Activated effector memory CD4-positive, alpha-beta T cell treated with Interleukin-2 at 50 U/mL for 16 hours (primary cell): ENCODE measurements around the gene MICAL3.
A peak's percentile ranks its signal among the peaks of the same experiment; 100 is the strongest.

Experiments used
- DNase-seq: peaks from one replicate; pipeline ENCODE4 v3.0.0-alpha.2; 2020

Gene MICAL3

DNA sequence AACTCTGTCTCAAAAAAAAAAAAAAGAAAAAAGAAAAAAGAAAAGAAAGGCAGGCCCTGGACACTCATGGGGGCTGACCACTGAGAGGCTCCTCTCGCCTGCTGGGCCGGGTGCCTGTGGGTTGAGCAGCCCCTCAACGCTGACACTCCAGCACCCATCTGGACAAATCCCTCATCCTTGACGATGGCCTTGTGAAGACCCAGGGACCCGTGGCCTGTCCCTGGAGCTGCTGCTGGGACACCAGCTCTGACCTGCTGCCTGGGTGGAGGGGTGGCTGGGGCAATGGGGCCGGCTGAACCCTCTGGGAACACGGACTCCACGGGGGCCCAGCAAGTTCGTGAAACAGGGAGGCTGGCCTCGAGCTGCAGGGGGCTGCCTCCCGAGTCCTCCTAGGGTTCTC lies 239.6 kb downstream of the MICAL3 start:
- no peak for DNase-seq

DNA sequence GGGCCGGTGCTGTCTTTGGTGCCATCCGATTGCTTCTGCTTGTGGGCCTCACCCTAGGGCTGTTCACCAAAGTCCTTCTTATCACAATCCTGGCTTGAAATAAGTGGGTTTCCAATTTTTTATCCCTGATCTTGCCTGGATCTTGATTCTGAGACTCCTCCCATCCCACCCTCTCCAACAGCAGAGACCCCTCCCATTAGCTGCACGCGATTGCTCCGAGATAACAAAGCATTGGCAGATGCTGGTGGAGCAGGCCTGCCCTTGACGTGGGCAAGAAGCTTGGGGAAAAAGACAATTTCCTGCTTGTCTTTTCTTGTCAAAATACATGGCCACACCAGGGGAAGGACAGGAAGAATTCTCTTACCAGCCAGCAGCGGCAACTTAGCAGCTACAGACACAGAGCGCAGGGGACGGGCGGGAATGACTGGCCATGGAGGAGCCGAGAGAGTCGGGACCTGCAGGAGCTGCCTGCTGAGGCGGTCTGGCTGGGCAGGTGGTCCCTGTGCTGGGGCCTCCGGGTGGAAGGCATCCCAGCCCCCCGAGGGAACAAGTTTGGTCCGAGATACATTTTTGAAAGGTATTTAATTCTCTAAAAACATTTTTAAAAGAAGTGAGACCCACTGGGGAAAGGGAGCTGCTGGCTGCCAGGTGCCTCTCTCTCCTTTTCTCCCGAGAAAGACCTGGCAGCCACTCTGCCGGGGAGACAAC lies 240.4 kb downstream of the MICAL3 start:
- DNase-seq = no peak

DNA sequence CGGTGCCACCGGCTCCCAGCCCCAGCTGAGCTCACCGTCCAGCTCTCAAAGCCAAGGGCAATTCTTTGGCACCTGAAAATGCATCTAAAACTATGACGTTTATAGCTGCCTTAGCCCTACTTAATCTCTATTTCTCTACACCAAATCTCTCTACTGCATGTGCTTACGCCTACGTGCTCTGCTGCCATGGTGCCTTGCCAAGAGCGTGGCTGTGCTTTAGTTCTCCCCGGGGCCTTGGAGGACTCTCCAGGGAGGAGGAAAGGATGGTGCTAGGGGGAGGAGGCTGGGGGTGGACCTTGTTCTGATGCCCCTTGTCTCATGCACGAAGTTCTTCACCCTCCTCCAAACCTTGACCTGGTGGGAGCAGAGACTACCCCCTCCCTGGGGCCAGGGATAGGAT lies 241.0 kb downstream of the MICAL3 start:
- DNase-seq = no peak

DNA sequence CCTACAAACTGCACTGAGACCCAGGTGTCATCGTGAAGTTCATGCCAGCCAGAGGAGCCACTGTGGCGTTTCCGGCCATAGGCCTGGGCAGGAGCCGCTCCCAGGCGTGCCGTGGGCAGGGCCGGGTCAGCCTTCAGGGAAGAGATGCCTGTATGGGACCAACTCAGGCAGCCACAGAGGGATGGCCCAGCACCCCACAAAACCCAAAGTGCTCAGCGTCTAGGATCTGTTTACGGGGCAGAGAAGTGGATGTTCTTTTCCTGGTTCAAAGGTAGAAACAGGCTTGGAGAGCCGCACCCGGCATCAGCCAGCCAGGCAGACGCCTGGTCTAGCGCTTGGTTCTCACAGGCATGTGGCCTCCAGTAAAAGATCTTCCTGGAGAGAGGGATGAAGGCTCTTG lies 241.7 kb downstream of the MICAL3 start:
- no peak for DNase-seq

DNA sequence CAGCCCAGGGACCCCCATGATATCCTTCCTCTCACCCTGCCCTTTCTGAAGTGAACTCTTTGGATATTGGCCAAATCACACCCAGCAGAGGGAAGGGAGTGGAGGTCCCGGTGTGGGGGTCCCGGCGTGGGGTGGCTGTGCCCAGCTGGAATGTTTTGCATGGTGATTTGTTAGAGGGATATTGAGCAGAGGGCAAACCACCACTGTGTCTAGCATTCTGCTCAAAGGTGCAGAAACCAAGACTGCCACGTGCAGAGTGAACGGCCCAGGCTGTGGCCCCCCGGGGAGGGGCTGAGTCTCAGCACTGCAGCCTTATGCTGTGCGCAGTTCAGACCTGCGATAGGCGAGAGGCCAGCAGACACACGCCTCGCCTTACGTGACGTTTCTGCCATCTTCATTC lies 242.2 kb downstream of the MICAL3 start:
- no peak for DNase-seq

DNA sequence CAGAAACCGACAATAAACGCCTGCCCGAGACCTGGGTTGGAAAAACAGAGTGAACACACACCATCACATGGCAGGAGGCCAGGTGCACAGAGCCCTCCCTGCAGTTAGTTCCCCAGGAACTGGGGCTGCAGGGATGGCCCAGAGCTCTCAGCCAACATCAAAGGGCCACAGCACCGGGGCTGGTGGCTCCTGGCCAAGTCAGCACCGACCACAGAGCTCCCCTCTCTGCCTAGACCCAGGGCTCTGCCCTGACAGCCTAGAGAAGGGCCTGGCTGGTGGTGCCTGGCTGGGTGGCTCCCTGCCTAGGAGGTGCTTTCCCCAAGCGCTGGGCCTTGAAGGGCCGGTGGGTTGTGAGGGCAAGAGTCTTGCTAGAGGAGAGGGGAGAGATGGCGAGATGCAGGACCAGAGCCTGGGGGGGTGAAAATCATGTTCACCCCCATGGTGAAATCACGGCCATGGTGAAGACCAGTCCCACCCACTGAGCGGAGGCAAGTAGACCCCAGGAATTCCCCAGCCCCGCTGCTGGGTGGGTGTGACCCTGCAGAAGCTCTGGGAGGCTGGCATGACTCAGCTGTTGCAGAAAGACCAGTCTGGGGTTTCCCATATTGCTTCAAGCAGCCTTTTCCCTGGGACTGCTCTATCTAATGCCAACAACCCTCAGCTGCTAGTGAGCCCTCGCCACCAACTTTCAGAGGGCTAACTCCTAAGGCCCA lies 242.9 kb downstream of the MICAL3 start:
- DNase-seq = peak; percentile 27

DNA sequence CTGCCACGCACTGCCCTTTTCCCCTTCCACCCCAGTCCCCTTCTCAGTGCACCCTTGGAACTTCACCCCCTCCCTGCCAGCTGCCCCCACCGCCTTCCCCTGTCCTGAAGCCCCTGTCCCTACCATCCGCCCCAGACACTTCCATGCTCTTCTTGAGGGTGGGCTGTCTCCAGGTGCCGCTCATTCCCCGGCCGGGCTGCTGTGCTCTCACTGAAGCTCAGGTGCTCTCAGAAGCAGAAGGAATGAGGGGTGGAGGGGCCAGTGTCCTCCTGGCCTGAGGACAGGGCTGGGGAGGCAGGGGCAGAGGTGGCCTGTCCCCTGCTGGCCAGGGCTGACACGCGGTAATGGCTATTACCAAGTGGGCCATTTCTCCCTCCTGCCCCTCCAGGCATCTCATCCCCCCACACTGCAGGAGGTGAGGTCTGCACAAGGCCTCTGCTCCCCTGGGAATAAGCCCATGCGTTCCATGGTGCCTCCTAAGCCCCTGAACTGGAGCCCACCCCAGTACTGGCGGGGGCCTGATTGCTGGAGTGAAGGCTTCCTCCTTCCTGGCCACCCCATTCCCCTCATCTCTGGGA lies 243.5 kb downstream of the MICAL3 start:
- DNase-seq = no peak

DNA sequence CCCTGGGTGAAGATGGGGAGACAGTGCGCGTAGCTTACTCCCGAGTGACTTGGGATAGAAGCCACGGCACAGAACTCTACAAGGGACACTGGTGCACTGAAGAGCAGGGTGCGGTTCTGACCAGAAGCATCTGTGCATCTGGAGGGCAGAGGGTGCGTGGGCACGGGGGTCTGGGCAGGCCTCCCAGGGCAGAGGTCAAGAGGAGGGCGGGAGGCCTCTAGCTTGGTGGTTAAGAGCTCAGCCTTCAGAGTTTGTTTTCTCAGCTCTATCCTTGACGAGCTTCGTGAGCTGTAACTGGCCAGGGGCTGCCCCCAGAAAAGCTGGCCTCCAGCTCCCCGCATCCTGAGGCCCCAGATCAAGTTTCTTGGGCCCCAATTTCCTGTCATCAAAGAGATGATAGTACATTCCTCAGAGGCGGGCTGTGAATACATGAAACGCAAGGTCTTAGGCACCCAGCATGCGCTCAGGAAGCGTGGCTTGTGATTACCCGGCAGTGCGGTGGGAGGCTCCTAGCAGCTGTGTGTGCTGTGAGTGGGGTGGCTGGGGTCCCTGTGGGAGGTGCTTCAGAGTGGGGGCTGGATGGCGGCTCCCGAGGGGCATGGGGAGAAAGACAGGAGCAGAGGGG lies 244.1 kb downstream of the MICAL3 start:
- DNase-seq = no peak

DNA sequence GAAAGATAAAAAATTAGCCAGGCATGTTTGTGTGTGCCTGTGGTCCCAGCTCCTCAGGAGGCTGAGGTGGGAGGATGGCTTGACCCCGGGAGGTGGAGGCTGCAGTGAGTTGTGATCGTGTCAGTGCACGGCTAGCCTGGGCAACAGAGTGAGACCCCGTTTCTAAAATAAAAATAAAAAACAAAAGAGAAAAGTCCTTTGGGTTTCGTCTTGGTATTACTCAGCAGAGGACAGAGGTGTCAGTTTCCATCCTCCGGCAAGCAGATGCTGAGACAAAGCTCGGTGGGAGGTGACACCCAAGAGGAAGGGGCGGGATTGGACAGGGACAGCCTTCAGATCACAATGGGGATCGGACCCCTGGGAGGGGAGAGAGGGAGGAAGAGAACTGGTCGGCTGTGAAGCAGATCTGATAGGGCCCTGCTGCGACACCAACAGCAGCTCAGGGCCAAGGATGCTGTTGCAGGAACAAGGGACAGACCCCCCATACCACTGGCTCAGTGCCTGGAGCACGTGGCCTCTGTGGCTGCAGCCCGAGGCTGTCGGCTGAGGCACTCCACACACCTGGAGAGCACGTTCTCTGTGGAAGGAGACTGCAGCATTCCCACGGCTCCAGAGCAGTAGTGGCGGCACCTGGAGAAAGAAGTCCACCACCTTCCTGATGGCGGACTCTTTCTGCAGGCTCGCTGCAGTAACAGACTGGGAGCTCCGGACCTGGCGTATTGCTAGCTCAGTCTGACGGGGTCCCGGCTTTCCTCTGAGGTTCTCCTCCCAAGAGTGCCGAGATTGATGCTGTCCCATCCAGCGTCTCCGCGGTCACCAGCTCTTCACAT lies 244.9 kb downstream of the MICAL3 start:
- no peak for DNase-seq

DNA sequence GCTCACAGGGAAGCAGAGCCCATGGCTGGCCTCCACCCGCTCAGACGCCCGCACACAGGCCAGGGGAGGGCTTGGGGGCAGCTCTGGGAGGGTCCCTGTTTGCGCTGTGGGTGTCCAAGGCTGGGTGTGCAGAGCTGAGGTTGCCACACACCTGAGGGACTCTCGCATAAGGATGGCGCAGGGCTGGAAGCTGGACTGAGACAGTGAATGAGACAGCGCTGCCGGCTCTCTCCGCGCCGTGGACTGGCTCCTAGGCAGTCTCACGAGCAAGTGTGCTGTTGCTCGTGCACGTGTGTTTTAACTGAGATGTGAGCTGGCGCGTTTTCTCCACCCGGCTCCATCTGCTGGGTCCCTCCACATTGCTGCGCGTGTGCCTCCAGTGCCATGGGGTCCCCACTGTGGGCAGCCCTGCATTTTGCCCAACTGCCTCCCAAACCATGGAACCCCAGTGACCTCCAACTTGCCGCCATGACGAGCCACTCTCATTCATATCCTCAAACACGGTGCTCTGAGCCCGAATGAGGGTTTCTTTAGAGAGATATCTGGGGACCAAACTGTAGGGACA lies 245.9 kb downstream of the MICAL3 start:
- DNase-seq = no peak

DNA sequence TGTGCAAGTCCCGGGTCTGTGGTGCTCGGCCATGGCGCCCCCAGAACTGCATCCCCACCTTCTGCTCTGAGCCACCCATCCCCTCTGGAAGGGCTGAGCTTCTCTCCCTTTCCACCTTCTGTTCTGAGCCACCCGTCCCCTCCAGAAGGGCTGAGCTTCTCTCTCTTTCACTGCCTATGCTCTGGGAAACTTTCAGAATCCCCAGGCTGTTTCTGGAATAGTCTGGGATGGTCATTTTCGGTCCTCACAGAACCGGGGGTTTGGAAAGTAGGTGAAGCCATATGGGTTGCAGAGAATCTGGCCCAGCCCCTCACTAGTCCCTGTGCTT lies 246.7 kb downstream of the MICAL3 start:
- no peak for DNase-seq

DNA sequence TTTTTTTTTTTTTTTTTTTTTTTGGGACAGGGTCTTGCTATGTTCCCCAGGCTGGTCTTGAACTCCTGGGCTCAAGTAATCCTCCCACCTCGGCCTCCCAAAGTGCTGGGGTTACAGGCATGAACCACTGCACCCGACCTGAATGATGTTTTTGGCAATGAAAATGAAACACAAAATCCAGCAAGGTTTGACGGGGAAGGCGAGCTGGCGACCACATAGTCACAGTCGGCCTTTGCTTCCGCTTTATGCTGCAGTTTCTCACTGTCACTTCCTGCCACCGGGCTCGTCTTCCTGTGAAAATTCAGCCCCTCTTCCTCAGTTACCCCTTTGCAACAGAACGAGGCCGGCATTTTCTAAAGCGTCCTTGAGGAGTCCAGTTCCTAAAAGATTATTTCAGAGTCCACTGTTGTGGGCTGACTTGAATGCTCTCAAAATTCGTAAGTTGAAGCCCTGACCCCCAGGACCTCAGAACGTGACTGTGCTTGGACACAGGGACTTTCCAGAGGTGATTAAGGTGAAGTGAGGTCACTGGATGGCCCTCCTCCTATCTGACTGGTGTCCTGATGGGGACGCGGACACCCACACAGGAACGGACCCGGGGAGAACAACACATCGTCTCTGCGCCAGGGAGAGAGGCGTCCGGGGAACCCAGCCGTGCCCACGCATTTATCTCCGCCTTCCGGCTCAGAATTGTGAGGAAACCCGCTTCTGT lies 247.2 kb downstream of the MICAL3 start:
- peak; percentile 66 for DNase-seq

DNA sequence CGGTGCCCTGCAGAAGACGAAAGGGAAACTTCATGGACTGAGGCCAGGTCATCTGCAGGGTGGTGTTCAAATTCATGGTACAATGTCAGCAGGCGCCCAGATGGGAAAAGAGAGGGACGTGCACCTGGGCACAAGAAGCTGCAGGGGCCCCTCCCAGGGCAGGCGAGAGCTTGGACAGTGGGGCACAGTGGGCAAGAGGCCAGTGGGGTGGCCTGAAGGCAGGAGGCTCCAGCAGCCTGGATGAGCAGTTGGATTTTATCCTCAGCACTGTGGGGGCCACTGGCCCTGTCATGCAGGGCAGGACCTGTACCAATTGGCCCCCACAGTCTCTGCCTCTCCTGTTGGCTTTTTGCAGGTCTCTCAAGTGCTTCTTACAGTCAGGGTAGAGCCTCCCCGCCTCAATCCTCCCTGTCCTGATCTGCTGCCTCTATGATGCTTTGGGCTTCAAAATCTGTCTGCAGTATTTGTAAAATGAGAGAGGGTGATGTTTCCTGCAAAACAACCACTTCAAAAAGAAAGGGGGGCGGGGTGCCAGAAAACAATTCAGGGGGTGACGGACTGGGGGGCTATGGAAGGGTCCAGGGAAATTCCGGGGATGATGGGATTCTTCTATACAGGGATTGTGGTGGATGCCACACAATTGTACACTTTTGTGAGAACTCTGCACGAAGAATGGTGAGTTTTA lies 248.4 kb downstream of the MICAL3 start:
- DNase-seq = no peak

DNA sequence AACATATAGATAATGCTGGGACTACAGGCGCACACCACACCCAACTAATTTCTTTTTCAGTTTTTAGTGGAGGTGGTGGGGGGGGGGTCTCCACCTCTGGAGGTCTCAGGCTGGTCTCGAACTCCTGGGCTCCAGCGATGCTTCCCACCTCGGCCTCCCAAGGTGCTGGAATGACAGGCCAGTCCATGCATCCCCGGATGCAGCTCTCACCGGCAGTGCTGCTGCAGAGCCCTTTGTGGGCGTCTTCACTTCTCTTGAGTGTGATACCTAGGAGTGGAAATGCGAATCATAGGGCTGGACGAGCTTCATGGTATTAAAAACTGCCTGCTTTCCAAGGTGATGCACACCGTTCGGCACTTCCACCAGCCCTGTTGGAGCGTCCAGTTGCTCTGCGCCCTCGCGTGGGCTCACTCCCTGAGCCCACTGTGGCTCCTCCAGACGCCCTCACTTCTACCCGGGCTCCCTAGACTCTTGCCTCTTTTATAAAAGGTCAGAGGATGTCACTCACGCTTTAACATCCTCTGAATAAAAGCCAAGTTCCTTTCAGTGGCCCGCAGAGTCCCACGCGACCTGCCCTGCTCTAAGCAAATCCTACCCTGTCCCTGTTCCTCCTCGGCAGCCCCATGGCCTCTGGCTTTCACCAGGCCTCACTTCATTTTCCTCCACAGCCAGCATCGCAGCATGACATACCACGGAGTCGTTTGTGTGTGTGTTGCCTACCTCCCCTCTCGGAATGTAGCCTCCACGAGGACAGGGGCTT lies 249.3 kb downstream of the MICAL3 start:
- DNase-seq = no peak

DNA sequence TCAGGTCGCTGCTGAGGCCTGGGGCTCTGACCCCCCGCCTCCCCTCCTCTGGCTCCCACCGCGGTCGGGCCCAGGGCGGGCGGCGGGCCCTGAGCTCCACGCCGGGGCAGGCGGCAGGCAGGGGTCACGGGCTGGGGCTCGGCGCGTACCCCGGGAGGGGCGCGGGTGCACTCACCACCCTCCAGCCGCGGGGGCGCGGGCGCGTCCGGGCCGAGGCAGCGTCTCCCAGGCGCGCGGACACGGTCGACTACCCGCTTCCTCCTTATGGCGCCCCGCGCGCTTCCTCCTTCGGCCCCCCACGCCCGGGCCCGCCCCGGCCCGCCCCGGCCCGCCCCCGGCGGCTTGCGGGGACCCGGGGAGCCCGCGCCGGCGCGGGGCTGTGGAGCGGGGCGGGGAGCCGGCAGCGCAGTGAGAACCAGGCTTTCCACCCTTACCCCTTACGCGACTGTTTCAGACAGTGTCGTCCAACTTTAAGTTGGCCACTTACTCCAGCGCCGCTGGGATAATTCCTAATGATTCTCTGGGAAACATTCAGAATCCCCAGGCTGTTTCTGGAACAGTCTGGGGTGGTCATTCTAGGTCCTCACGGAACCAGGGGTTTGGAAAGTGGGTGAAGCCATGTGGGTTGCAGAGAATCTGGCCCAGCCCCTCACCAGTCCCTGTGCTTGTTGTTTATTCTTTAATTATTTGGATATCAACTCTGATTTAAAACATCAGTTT lies 250.0 kb downstream of the MICAL3 start, which contains the start of gene BID:
Gene BID (minus strand): TSS at position 264 of the 720 bp plus-strand sequence. CDS start 24,353 bp downstream, outside the sequence.
- DNase-seq = peak; percentile 36

DNA sequence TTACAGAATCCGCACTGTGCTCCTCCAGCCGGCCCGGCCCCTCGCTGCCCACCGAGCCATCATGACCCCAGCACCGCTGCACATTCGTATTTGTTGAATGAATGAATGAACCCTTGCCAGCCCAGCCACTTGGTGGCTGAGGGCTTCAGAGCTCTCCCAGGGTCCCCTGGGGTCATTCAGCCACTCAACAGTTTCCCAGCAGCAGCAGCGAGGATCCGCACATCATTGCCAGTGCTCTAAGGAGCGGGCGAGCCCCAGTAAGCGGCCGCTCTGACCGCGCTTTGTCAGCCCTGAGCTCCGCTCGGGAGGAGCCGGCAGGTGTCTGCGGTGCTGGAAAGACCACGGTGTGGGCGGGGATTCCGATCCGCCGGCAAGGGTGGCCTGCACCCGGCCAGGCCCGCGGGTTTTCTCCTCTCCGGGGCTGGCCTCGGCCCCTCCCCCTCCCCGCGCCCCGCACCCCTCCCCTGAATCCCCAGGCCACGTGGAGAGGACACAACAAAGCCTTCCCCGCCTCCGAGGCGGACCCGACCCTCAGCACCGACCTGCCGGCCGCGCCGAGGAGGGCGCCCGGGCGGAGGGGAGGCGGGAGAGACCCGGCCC lies 250.7 kb downstream of the MICAL3 start:
- peak; percentile 43 for DNase-seq

DNA sequence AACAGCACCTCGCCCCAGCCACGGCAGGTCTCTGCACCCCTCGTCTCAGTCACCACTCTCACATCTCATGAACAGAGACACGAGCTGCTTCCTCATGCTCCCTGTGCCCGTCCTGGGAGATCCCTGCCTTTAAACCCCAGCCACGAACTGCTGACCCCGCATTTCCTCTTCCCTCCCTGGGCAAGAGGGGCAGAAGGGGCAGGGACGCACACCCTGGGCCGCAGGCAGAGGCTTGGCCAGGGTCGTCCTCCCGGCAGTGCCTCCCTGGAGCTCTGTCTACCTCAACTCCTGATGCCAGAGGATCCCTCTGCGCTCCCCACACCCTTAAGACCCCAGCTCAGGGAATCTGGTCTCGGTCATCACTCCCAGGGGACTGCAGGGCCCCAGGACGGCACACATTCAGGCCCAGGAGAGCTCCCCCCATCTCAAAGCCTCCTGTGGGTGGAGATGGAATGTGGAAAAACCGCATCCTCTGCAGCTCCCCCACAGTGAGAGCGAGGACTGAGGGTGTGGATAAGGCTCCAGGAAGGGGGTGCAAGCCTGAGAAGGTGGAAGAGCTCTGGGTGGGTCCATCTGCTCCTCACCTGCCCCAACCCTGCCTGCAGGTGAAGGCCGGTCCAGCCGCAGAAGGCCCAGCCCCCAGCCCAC lies 251.3 kb downstream of the MICAL3 start:
- no peak for DNase-seq

DNA sequence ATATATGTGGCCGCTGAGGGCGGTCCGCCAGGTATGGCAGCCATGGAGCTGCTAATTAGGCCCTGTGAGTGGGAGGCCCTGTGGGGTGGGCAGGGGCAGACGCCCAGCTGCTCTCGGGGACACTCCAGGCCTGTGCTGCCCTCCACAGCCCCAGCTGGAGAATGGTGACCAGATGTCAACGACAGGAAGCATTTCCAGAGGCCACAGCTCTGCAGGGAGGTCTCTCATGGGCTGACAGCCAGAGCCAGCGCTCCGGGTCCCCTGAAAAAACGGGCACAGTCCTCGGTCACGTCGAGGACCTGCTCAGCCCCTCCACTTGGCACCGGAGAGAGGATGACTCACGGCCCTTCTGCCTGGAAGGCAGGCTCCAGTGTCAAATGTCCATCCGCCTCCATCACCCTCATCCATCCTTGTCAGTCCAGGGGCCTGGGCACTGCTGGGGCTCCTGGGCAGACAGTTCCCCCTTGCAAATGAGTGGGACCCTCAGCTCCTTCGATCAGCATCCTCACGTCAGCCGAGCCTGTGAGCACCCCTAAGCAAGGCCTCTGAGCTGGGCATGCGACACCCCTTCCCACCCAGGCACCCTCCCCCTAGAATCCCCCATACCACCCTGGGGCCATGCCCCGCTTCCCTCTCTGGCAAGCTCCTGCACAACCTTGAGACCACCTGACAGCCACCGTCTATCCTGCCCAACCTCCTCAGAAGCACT lies 252.0 kb downstream of the MICAL3 start:
- no peak for DNase-seq
